ENCODE data around the gene SMG6. TPM values are rescaled to one million over a fixed set of nuclear protein-coding genes. Genes with fewer than 3 reads are reported as not detected.

Gene SMG6
- polyA plus RNA-seq, 1 of the 3 experiments (the other 2 are of a cell fraction) = 15.7 TPM

DNA sequence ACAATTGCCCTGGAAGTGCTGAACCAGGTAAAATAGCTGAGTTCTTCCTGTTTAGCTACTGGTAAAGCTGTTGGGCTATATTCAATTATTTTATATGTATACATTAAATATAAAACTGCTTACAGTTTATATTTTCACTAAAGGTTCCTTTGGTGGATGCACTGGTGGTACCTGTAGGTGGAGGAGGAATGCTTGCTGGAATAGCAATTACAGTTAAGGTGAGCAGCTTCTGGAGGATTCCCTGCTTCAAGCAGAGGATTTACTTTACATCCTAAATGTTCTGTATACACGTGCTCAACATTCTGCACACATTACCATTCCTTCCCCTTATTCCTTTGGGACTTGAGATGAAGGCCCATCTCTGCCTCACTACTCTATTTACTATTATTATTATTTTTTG is 17.8 kb upstream of the SMG6 start:
- no peaks in the 10 kb centered on the region for H3K27me3 ChIP-seq (ENCODE audit: insufficient read depth)
- H3K4me3 ChIP-seq (ENCODE audit: low read depth in 2 of 2, low read length in 1 of 2) = no peak overlapping the region
- no peak overlapping the region for H3K9ac ChIP-seq
- DNase-seq = no peak
- no peak for TF ChIP-seq RFX5 (IDR thresholded peaks at IDR 0.05; ENCODE audit: low read length)
- TF ChIP-seq FOXM1 (IDR thresholded peaks at IDR 0.05; ENCODE audit: low read depth) = no peak
- TF ChIP-seq, protein P1, sequence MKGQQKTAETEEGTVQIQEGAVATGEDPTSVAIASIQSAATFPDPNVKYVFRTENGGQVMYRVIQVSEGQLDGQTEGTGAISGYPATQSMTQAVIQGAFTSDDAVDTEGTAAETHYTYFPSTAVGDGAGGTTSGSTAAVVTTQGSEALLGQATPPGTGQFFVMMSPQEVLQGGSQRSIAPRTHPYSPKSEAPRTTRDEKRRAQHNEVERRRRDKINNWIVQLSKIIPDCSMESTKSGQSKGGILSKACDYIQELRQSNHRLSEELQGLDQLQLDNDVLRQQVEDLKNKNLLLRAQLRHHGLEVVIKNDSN (IDR thresholded peaks at IDR 0.05; ENCODE audit: borderline replicate concordance, low read depth) = no peak
- no peak for TF ChIP-seq ZBTB33 (IDR thresholded peaks at IDR 0.05; ENCODE audit: borderline replicate concordance, low read depth)
- TF ChIP-seq, protein P2, sequence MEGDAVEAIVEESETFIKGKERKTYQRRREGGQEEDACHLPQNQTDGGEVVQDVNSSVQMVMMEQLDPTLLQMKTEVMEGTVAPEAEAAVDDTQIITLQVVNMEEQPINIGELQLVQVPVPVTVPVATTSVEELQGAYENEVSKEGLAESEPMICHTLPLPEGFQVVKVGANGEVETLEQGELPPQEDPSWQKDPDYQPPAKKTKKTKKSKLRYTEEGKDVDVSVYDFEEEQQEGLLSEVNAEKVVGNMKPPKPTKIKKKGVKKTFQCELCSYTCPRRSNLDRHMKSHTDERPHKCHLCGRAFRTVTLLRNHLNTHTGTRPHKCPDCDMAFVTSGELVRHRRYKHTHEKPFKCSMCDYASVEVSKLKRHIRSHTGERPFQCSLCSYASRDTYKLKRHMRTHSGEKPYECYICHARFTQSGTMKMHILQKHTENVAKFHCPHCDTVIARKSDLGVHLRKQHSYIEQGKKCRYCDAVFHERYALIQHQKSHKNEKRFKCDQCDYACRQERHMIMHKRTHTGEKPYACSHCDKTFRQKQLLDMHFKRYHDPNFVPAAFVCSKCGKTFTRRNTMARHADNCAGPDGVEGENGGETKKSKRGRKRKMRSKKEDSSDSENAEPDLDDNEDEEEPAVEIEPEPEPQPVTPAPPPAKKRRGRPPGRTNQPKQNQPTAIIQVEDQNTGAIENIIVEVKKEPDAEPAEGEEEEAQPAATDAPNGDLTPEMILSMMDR (IDR thresholded peaks at IDR 0.05) = no peak
- no peak for TF ChIP-seq MEF2A (IDR thresholded peaks at IDR 0.05; ENCODE audit: borderline replicate concordance, low read depth)
- TF ChIP-seq TEAD4 (IDR thresholded peaks at IDR 0.05; ENCODE audit: borderline replicate concordance, insufficient read depth) = no peak
- H4K20me1 ChIP-seq (ENCODE audit: insufficient read depth) = peaks cover 3% of the 10 kb centered on the region; the same call in 1 of the 2 replicates
- peaks cover 36 to 47% of the 10 kb centered on the region in 2 experiments for H3K36me3 ChIP-seq (replicated peaks in 1 of 2; ENCODE audit: control insufficient read depth in 1 of 2, insufficient read depth in 2 of 2, low read length in 1 of 2)
- no peaks in the 10 kb centered on the region for H3K9me3 ChIP-seq
- WGBS (ENCODE audit: low lambda C conversion rate) = 71% methylated on average over 1 of the region's 1 CpG
- no peaks in the 10 kb centered on the region for H3K4me1 ChIP-seq (ENCODE audit: control insufficient read depth in 1 of 2, insufficient read depth in 2 of 2, low read depth in 1 of 2, low read length in 1 of 2)
- POLR2A ChIA-PET = interaction anchor here (1.2 to 2.4 kb wide), 3 partner anchors 15 to 18 kb away, joined by 3 to 6 read pairs (median 3); partner anchors contain the start of genes SMG6, SRR and TSR1
- H3K79me2 ChIP-seq (ENCODE audit: insufficient read depth) = peaks cover 3% of the 10 kb centered on the region; the same call in 1 of the 2 replicates
- no peak overlapping the region for H3K4me2 ChIP-seq
- no peak overlapping the region for H3K27ac ChIP-seq (ENCODE audit: low read depth in 2 of 2, low read length in 1 of 2)
- no peaks in the 10 kb centered on the region for H3K9me2 ChIP-seq
- CTCF ChIA-PET = interaction anchor here (1.3 to 1.5 kb wide), 2 partner anchors 15 to 39 kb away, joined by 3 to 5 read pairs; partner anchors contain the start of gene TSR1
- H2AFZ ChIP-seq (ENCODE audit: low read depth) = no peak overlapping the region
- H3F3A ChIP-seq (replicated peaks; ENCODE audit: insufficient read depth) = peaks cover 15% of the 10 kb centered on the region

GRCh38 chr17:2319051-2319450 is 15.5 kb upstream of the SMG6 start:
- no peak for TF ChIP-seq TAF1 (IDR thresholded peaks at IDR 0.05; ENCODE audit: borderline replicate concordance, low read depth, low read length)
- TF ChIP-seq, protein P2 (IDR thresholded peaks at IDR 0.05) = no peak
- POLR2A ChIA-PET = interaction anchor here (0.9 kb wide), 2 partner anchors 10 to 13 kb away, joined by 3 read pairs; no protein-coding TSS in a partner anchor

More at GRCh38 chr17:2319051-2319450, 15.5 kb upstream of the SMG6 start:
- Histone ChIP-seq H3K9me2 (no peaks in the 10 kb centered on the region), H4K20me1 (ENCODE audit: insufficient read depth) (no peaks in the 10 kb centered on the region), H3K4me2 (no peak overlapping the region), H3F3A (replicated peaks; ENCODE audit: insufficient read depth) (peaks cover 15% of the 10 kb centered on the region), H3K4me3 (ENCODE audit: low read depth in 2 of 2, low read length in 1 of 2) (no peak overlapping the region), H3K9ac (no peak overlapping the region), H3K36me3 (replicated peaks in 1 of 2; ENCODE audit: control insufficient read depth in 1 of 2, insufficient read depth in 2 of 2, low read length in 1 of 2) (peaks cover 19 to 23% of the 10 kb centered on the region in 2 experiments), H3K27me3 (ENCODE audit: insufficient read depth) (no peaks in the 10 kb centered on the region), H3K27ac (ENCODE audit: low read depth in 2 of 2, low read length in 1 of 2) (no peak overlapping the region), H3K4me1 (ENCODE audit: control insufficient read depth in 1 of 2, insufficient read depth in 2 of 2, low read depth in 1 of 2, low read length in 1 of 2) (no peaks in the 10 kb centered on the region), H2AFZ (ENCODE audit: low read depth) (no peak overlapping the region), H3K79me2 (ENCODE audit: insufficient read depth) (peaks cover 2% of the 10 kb centered on the region; the same call in 1 of the 2 replicates), H3K9me3 (no peaks in the 10 kb centered on the region)
- no peak for DNase-seq
- CTCF ChIA-PET = interaction anchor here (0.7 kb wide), 1 partner anchor 240 kb away, joined by 4 read pairs; no protein-coding TSS in a partner anchor
